ENCODE results near the gene CCDC141.
"Not testable (repeated sequence)": the region's sequence is repeated elsewhere in the genome, so short reads cannot be mapped to it uniquely, and the experiment has no call there.

DNA sequence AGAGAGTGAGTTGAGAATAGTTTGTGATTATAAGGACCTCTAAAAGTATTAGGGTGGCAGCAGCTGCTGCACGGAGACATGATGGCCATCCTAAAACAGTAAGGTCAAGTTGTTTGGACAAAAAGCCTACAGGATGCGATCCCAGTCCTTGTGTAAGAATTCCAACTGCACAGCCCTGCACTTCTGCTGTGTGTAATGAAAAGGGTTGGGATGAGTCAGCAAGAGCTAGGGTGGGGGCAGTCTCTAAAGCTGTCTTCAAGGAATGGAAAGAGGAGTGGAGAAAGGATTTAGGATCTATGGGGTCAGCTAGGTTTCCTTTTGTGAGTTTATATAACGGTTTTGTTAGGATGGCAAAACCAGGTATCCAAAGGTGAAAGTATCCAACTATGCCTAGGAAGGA, 3.6 kb upstream of the CCDC141 start:
- not testable (repeated sequence) for TF ChIP-seq EZH2 (IDR thresholded peaks at IDR 0.05; ENCODE audit: borderline replicate concordance)
- TF ChIP-seq, protein P1, sequence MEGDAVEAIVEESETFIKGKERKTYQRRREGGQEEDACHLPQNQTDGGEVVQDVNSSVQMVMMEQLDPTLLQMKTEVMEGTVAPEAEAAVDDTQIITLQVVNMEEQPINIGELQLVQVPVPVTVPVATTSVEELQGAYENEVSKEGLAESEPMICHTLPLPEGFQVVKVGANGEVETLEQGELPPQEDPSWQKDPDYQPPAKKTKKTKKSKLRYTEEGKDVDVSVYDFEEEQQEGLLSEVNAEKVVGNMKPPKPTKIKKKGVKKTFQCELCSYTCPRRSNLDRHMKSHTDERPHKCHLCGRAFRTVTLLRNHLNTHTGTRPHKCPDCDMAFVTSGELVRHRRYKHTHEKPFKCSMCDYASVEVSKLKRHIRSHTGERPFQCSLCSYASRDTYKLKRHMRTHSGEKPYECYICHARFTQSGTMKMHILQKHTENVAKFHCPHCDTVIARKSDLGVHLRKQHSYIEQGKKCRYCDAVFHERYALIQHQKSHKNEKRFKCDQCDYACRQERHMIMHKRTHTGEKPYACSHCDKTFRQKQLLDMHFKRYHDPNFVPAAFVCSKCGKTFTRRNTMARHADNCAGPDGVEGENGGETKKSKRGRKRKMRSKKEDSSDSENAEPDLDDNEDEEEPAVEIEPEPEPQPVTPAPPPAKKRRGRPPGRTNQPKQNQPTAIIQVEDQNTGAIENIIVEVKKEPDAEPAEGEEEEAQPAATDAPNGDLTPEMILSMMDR (IDR thresholded peaks at IDR 0.05; ENCODE audit: poor library complexity), result not testable (repeated sequence)

Data from hepatocyte (in vitro differentiated cells).